OCI-M2 (cell line): Measurements from ENCODE around the gene CCDC191.
A peak's percentile ranks its signal among the peaks of the same experiment; 100 is the strongest.

Source experiments
- DNase-seq: peaks from one replicate; lab custom pipeline; 2025; ENCODE audit not compliant: unreplicated experiment; lab: John Stamatoyannopoulos, UW

CCDC191 gene

GRCh38 chr3:114058646-114059045, 2.3 kb upstream of the CCDC191 start:
- DNase-seq: no peak

- no peak for DNase-seq
These were observed 653 bp upstream of the CCDC191 start for GRCh38 chr3:114057011-114057347.

GRCh38 chr3:114052216-114052615, 4.1 kb downstream of the CCDC191 start:
- no peak for DNase-seq

- no peak for DNase-seq
These were observed 13.1 kb downstream of the CCDC191 start for GRCh38 chr3:114043205-114043604.

- DNase-seq: no peak
These were observed 20.4 kb downstream of the CCDC191 start for GRCh38 chr3:114035896-114036295.

- DNase-seq: peak; percentile 49
These were observed 21.4 kb downstream of the CCDC191 start for GRCh38 chr3:114034787-114035545.

- no peak for DNase-seq
These were observed 22.1 kb downstream of the CCDC191 start for GRCh38 chr3:114034211-114034610.

GRCh38 chr3:114033721-114034120, 22.6 kb downstream of the CCDC191 start:
- peak; percentile 39 for DNase-seq

GRCh38 chr3:114026331-114026730, 30.0 kb downstream of the CCDC191 start:
- no peak for DNase-seq

- no peak for DNase-seq
These were observed 30.9 kb downstream of the CCDC191 start for GRCh38 chr3:114025451-114025850.

- no peak for DNase-seq
These were observed 34.1 kb downstream of the CCDC191 start for GRCh38 chr3:114022145-114022802.

GRCh38 chr3:114020907-114021306, 35.4 kb downstream of the CCDC191 start:
- no peak for DNase-seq

- no peak for DNase-seq
These were observed 36.8 kb downstream of the CCDC191 start for GRCh38 chr3:114019486-114019885.

- DNase-seq: no peak
These were observed 42.1 kb downstream of the CCDC191 start for GRCh38 chr3:114014211-114014610.

- no peak for DNase-seq
These were observed 45.1 kb downstream of the CCDC191 start for GRCh38 chr3:114011059-114011797.

GRCh38 chr3:114005481-114005880, 50.8 kb downstream of the CCDC191 start:
- DNase-seq: no peak

GRCh38 chr3:113985541-113985940, 70.8 kb downstream of the CCDC191 start:
- DNase-seq: no peak

GRCh38 chr3:113983544-113983943, 72.8 kb downstream of the CCDC191 start:
- no peak for DNase-seq

GRCh38 chr3:113981803-113982202, 74.5 kb downstream of the CCDC191 start:
- DNase-seq: no peak

- no peak for DNase-seq
These were observed 76.4 kb downstream of the CCDC191 start for GRCh38 chr3:113979916-113980315.

- no peak for DNase-seq
These were observed 78.5 kb downstream of the CCDC191 start for GRCh38 chr3:113977822-113978221.

GRCh38 chr3:113968986-113969385, 87.3 kb downstream of the CCDC191 start:
- no peak for DNase-seq
